Activated CD4-positive, alpha-beta memory T cell treated with anti-CD3 and anti-CD28 coated beads, Interleukin-2, amount 10 ng/mL, durations not matched to agents 7 days and 5 days (primary cell): Measurements from ENCODE around the gene IRF5. TPM values are rescaled to one million over a fixed set of nuclear protein-coding genes. Genes with fewer than 3 reads are reported as not detected.
"Not testable (repeated sequence)": the region's sequence is repeated elsewhere in the genome, so short reads cannot be mapped to it uniquely, and the experiment has no call there.

Experiments used
- CTCF ChIA-PET: fragments of 350-600 bp; sonication (Branson Sonifier 250); formaldehyde crosslinking; loops from one replicate; lab custom pipeline; 2021; ENCODE audit warnings: antibody characterized with exemption, inconsistent platforms; lab: Charles Lee
- POLR2A ChIA-PET: fragments of 350-600 bp; sonication (Branson Sonifier 250); formaldehyde crosslinking; loops from one replicate; lab custom pipeline; 2021; ENCODE audit warnings: antibody characterized with exemption; lab: Charles Lee
- DNase-seq: peaks from one replicate; pipeline ENCODE4 v3.0.0-alpha.2; 2020
- H3K27ac Mint-ChIP-seq: one replicate; pipeline ENCODE4 v1.8.0; 2021; ENCODE audit warnings: mild to moderate bottlenecking, mixed read lengths
- H3K27me3 Mint-ChIP-seq: one replicate; pipeline ENCODE4 v1.8.0; 2021; ENCODE audit warnings: mixed read lengths
- H3K36me3 Mint-ChIP-seq: one replicate; pipeline ENCODE4 v1.8.0; 2021; ENCODE audit warnings: low read depth, mixed read lengths
- H3K4me1 Mint-ChIP-seq: one replicate; pipeline ENCODE4 v1.8.0; 2021; ENCODE audit warnings: mixed read lengths
- H3K4me3 Mint-ChIP-seq: one replicate; pipeline ENCODE4 v1.8.0; 2021; ENCODE audit warnings: mild to moderate bottlenecking, mixed read lengths
- H3K9me3 Mint-ChIP-seq: one replicate; pipeline ENCODE4 v1.8.0; 2021; ENCODE audit warnings: mixed read lengths
- total RNA-seq, 2 experiments: library from RNA; stranded (reverse); gene quantifications; one replicate each; pipeline ENCODE4 v1.2.3, GENCODE V29; 2021

IRF5 gene
- total RNA-seq, 2 experiments from 2014 or later: 25.5 to 28.6 TPM

DNA sequence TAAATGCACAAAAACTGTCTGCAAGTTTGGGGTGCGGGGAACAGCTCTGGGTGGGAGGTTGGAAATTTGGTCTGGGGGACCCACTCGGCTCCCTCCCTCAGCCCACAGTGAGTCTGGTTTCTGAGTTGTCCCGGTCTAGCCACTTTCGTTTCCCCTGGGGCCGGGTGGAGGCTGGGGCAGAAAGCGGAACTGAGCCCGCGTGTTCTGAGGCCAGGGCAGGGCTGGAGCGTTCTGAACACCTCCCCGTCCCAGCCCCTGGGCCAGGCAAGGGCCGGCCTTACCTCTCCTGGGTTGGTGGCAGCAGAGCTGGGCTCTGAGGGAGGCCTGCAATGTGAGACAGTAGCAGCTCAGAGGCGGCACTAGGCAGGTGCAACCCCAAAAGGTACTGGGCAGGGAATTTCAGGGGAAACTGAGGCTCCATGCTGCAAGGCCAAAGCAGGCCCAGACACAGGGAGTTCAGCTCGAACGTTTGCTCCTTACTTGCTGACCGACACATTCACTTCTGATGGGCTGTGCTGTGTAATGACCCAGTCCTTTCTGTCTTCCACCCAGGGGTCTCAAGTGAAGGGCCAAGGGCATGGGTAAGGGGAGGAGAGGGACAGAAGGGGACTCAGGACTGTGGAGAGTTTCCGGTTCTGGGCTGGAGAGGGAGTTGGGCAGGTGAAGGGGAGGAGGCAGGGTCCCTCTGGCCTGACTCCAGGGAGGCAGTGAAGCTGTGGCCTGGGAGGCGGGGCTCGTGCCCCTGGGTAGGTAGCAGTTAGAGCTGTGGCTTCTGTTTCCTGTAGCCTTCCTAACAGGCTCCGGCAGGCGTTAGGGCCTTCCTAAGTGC, 3.0 kb downstream of the IRF5 start:
- no peaks in the 10 kb centered on the region for H3K9me3 Mint-ChIP-seq
- POLR2A ChIA-PET: interaction anchor here (0.8 to 2.0 kb wide), 5 partner anchors 9 to 498 kb away, joined by 3 to 19 read pairs (median 5); partner anchors contain the start of gene TNPO3
- peaks cover 7% of the 10 kb centered on the region for H3K27me3 Mint-ChIP-seq
- H3K27ac Mint-ChIP-seq: peak overlapping the region; percentile 76
- peaks cover 39% of the 10 kb centered on the region for H3K4me1 Mint-ChIP-seq
- H3K4me3 Mint-ChIP-seq: peak overlapping the region; percentile 88
- peak; percentile 59 for DNase-seq
- CTCF ChIA-PET: interaction anchor here (0.6 to 1.8 kb wide), 3 partner anchors 151 to 883 kb away, joined by 3 to 7 read pairs (median 3); no protein-coding TSS in a partner anchor
- H3K36me3 Mint-ChIP-seq: peaks cover 10% of the 10 kb centered on the region

DNA sequence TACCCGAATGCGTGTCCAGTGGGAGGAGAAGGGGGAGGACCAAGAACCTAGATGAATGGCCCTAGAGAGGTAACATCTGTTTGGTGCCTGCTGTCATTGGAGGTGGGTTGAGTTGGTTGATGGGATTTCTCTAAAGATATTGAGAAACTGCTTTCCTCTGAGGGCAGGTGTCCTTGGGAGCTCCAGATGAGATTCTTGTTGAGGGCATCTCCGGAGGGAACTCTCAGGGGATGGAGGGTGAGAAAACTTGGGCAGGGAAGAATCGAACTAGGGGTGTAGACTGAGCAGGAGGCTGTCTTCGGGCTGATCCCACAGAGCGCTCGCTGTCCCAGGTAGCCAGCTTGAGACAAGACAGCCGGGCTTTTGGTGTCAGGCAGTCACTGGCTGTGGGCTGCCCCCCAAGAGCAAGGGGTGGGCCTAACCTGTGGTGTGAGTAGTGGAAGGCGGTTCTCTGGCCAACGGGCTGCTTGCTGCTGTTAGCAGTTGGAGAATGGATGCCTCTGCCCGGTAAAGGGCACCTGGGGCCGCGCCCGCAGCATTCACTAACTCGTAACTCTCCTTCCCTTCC, 3.7 kb downstream of the IRF5 start:
- H3K4me1 Mint-ChIP-seq: peaks cover 39% of the 10 kb centered on the region
- H3K4me3 Mint-ChIP-seq: peak overlapping the region; percentile 88
- no peak for DNase-seq
- H3K27ac Mint-ChIP-seq: peak overlapping the region; percentile 76
- POLR2A ChIA-PET: interaction anchor here (1.6 kb wide), 1 partner anchor 113 kb away, joined by 6 read pairs; the partner anchor contains the start of gene TNPO3
- peaks cover 10% of the 10 kb centered on the region for H3K36me3 Mint-ChIP-seq
- no peaks in the 10 kb centered on the region for H3K9me3 Mint-ChIP-seq
- CTCF ChIA-PET: interaction anchor here (1.8 kb wide), 1 partner anchor 150 kb away, joined by 7 read pairs; no protein-coding TSS in a partner anchor
- H3K27me3 Mint-ChIP-seq: peaks cover 7% of the 10 kb centered on the region

GRCh38 chr7:128941946-128942526, 4.3 kb downstream of the IRF5 start:
- ChIA-PET CTCF (no interaction called here), POLR2A (interaction anchor here (1.2 to 1.6 kb wide), 2 partner anchors 14 to 113 kb away, joined by 4 to 6 read pairs; partner anchors contain the start of gene TNPO3)

GRCh38 chr7:128943251-128943650, 5.5 kb downstream of the IRF5 start:
- H3K4me3 Mint-ChIP-seq, DNase-seq, H3K27me3 Mint-ChIP-seq, H3K9me3 Mint-ChIP-seq, H3K27ac Mint-ChIP-seq: not testable (repeated sequence)
- ChIA-PET POLR2A (interaction anchor here (0.5 to 1.2 kb wide), 3 partner anchors 13 to 68 kb away, joined by 3 to 4 read pairs (median 3); no protein-coding TSS in a partner anchor), CTCF (interaction anchor here (0.6 kb wide), 1 partner anchor 194 kb away, joined by 7 read pairs; no protein-coding TSS in a partner anchor)
- Mint-ChIP-seq H3K4me1 (peaks cover 30% of the 10 kb centered on the region), H3K36me3 (peaks cover 14% of the 10 kb centered on the region)

More at GRCh38 chr7:128941946-128942526, 4.3 kb downstream of the IRF5 start:
- Mint-ChIP-seq H3K27ac (no peak overlapping the region), H3K4me1 (peaks cover 35% of the 10 kb centered on the region), H3K36me3 (peaks cover 10% of the 10 kb centered on the region), H3K27me3 (peaks cover 3% of the 10 kb centered on the region), H3K9me3 (no peaks in the 10 kb centered on the region), H3K4me3 (no peak overlapping the region)
- no peak for DNase-seq

- H3K27me3 Mint-ChIP-seq: no peaks in the 10 kb centered on the region
These were observed 6.9 kb downstream of the IRF5 start for GRCh38 chr7:128944487-128945236.

GRCh38 chr7:128945668-128946366, 8.1 kb downstream of the IRF5 start:
- Mint-ChIP-seq H3K27ac (no peak overlapping the region), H3K27me3 (no peaks in the 10 kb centered on the region), H3K36me3 (peaks cover 21% of the 10 kb centered on the region), H3K4me1 (peaks cover 12% of the 10 kb centered on the region), H3K4me3 (no peak overlapping the region), H3K9me3 (no peaks in the 10 kb centered on the region)
- ChIA-PET POLR2A (no interaction called here), CTCF (interaction anchor here (1.3 kb wide), 1 partner anchor 144 kb away, joined by 3 read pairs; no protein-coding TSS in a partner anchor)
- no peak for DNase-seq

More at GRCh38 chr7:128944487-128945236, 6.9 kb downstream of the IRF5 start:
- CTCF ChIA-PET: no interaction called here
- no peak for DNase-seq
- H3K27ac Mint-ChIP-seq: no peak overlapping the region
- H3K36me3 Mint-ChIP-seq: peaks cover 15% of the 10 kb centered on the region
- POLR2A ChIA-PET: no interaction called here
- no peaks in the 10 kb centered on the region for H3K9me3 Mint-ChIP-seq
- H3K4me3 Mint-ChIP-seq: no peak overlapping the region
- peaks cover 23% of the 10 kb centered on the region for H3K4me1 Mint-ChIP-seq

GRCh38 chr7:128946936-128947830, 9.5 kb downstream of the IRF5 start:
- Mint-ChIP-seq H3K27ac (no peak overlapping the region), H3K4me3 (no peak overlapping the region), H3K36me3 (peaks cover 27% of the 10 kb centered on the region), H3K4me1 (peaks cover 3% of the 10 kb centered on the region), H3K9me3 (no peaks in the 10 kb centered on the region), H3K27me3 (no peaks in the 10 kb centered on the region)
- ChIA-PET CTCF (interaction anchor here (0.7 to 1.7 kb wide), 7 partner anchors 10 to 145 kb away, joined by 3 to 8 read pairs (median 3); no protein-coding TSS in a partner anchor), POLR2A (no interaction called here)
- no peak for DNase-seq

GRCh38 chr7:128947854-128948253, 10.1 kb downstream of the IRF5 start:
- no peak overlapping the region for H3K4me3 Mint-ChIP-seq
- H3K36me3 Mint-ChIP-seq: peaks cover 32% of the 10 kb centered on the region
- ChIA-PET POLR2A (interaction anchor here (1.6 kb wide), 1 partner anchor 14 kb away, joined by 6 read pairs; no protein-coding TSS in a partner anchor), CTCF (interaction anchor here (0.7 to 1.7 kb wide), 6 partner anchors 9 to 144 kb away, joined by 3 to 8 read pairs (median 4); no protein-coding TSS in a partner anchor)
- no peaks in the 10 kb centered on the region for H3K27me3 Mint-ChIP-seq
- no peak for DNase-seq
- peaks cover 1% of the 10 kb centered on the region for H3K4me1 Mint-ChIP-seq
- H3K9me3 Mint-ChIP-seq: no peaks in the 10 kb centered on the region
- H3K27ac Mint-ChIP-seq: no peak overlapping the region

- peaks cover 37% of the 10 kb centered on the region for H3K36me3 Mint-ChIP-seq
These were observed 10.7 kb downstream of the IRF5 start for GRCh38 chr7:128948312-128948973.

DNA sequence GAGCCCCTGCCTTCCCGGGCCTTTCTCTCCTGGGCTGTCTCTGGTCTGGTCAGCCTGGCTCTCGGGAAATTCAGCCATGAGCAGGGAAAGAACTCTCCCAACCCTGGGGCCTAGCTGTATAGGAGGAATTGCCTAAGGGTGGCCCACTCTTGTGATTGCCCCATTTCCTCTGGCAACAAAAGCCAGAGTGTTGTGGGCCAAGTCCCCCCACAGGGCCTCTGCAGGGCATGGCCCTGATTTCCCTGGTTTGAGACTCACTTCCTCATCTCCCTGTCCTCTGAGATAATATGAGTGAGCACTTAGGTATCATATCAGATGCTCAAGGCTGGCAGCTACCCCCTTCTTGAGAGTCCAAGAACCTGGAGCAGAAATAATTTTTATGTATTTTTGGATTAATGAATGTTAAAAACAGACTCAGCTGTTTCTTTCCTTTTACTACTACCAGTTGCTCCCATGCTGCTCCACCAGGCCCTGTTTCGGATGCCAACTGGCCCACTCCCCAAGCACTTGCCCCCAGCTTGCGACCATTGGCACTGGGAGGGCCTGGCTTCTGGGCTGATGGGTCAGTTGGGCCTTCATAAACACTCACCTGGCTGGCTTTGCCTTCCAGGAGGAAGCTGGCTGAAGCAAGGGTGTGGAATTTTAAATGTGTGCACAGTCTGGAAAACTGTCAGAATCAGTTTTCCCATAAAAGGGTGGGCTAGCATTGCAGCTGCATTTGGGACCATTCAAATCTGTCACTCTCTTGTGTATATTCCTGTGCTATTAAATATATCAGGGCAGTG, 11.4 kb downstream of the IRF5 start:
- POLR2A ChIA-PET: interaction anchor here (1.3 to 1.6 kb wide), 3 partner anchors 9 to 16 kb away, joined by 3 to 6 read pairs (median 3); no protein-coding TSS in a partner anchor
- no peak overlapping the region for H3K4me3 Mint-ChIP-seq
- peaks cover 1% of the 10 kb centered on the region for H3K4me1 Mint-ChIP-seq
- H3K27ac Mint-ChIP-seq: no peak overlapping the region
- no peaks in the 10 kb centered on the region for H3K27me3 Mint-ChIP-seq
- no peaks in the 10 kb centered on the region for H3K9me3 Mint-ChIP-seq
- no peak for DNase-seq
- CTCF ChIA-PET: interaction anchor here (0.6 to 0.8 kb wide), 2 partner anchors 13 to 183 kb away, joined by 3 to 4 read pairs; no protein-coding TSS in a partner anchor
- H3K36me3 Mint-ChIP-seq: peaks cover 42% of the 10 kb centered on the region

More at GRCh38 chr7:128948312-128948973, 10.7 kb downstream of the IRF5 start:
- ChIA-PET CTCF (interaction anchor here (0.6 to 1.7 kb wide), 6 partner anchors 9 to 182 kb away, joined by 3 to 8 read pairs (median 4); no protein-coding TSS in a partner anchor), POLR2A (interaction anchor here (1.6 kb wide), 1 partner anchor 15 kb away, joined by 6 read pairs; no protein-coding TSS in a partner anchor)
- H3K4me3 Mint-ChIP-seq: no peak overlapping the region
- peaks cover 1% of the 10 kb centered on the region for H3K4me1 Mint-ChIP-seq
- no peak overlapping the region for H3K27ac Mint-ChIP-seq
- H3K27me3 Mint-ChIP-seq: no peaks in the 10 kb centered on the region
- DNase-seq: no peak
- H3K9me3 Mint-ChIP-seq: no peaks in the 10 kb centered on the region
